Erythroblast (primary cell): Measurements from ENCODE around the gene SBF2.

ENCODE experiments used
- GATA1 ChIP-seq: IDR thresholded peaks from 2 replicates; pipeline ENCODE4 v1.6.1; 2011; ENCODE audit warnings: low read depth, mild to moderate bottlenecking, control low read depth, low read length, moderate library complexity
- POLR2A ChIP-seq: IDR thresholded peaks from 2 replicates; pipeline ENCODE4 v1.6.1; 2011; ENCODE audit warnings: mild to moderate bottlenecking, low read length

- TF ChIP-seq POLR2A, result no peak
- no peak for TF ChIP-seq GATA1
These were observed 496.7 kb downstream of the SBF2 start for GRCh38 chr11:9797300-9797699.
